ENCODE measurements around the gene GPR27.

Gene GPR27

GRCh38 chr3:71786551-71786950 lies 32.9 kb downstream of the GPR27 start:
- DNase-seq: no peak

DNA sequence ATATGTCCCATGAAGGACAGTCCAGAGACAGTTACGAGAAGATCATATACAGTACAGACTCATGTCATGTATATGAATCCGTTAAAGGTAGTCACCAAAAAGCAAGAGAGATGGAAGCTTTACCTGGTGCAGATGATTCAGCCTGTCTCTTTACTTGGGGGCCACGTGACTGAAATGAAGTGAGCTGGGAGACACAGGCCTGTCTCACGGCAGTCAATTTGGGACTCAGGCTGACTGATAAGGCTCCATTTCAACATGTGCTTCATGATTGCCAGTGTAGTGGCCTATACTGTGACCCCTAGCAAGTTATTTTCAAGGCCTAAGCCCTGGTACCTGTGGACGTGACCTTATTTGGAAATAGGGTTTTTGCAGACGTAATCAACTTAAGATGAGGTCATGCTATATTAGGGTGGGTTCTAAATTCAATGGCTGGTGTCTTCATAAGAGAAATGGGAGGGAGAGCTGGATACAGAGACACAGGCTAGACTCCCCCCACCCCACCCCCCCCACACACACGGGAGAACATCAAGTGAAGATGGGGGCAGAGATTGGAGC lies 34.3 kb downstream of the GPR27 start:
- DNase-seq: no peak

GRCh38 chr3:71789922-71790321 lies 36.3 kb downstream of the GPR27 start:
- no peak for DNase-seq

DNA sequence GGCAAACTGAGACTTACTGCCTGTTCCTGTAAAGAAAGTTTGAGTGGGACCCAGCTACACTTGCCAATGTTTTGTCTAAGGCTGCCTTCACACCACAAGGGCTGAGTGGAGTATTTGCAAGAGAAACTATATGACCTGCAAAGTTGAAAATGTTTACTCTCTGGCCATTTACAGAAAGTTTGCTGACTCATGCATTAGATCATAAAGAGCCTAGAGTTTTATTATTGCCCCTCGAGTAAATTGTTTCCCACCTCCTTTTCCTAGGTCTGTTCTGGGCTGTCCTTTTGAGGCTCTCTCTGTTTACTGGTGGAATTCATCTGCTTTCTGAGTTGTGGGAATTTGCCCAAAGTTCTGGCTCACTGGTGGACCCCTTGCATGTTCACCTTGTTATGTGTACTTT lies 38.0 kb downstream of the GPR27 start:
- DNase-seq: no peak

DNA sequence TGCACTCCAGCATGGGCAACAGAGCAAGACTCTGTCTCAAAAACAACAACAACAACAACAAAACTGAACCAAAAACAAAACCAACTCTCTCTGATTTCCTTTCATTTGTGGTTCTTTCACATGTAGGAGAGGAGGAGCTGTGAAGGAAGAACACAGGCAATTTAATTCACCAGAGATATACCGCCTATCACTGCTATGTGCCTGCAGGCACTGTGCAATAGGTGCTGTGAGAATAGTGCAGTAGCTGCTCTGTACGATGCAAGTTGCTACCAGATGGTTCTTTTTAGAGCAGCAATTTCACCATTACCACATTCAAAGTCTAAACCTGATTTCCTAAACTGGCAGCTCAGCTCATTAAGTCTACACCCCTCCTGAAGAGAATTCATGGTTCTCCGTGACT lies 42.6 kb downstream of the GPR27 start:
- DNase-seq: no peak

- no peak for DNase-seq
Measured at GRCh38 chr3:71797455-71797854, 43.8 kb downstream of the GPR27 start.

DNA sequence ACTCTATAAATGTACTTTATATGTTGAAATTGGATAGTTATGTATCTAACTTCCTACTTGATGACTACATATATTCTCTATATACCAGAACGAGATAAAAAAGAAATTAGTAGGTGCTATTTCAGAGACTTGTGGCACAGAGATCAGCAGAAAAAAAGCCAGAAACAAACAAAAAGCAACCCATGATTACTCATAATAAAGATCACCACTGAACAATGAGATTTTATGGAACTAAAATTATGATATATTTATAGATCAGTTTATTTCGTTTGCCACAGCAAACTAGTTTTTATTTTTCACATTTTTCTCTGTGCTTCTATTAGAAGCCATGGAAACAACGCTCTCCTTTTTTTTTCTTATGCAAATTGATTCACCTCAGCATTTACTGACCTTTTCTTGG lies 46.4 kb downstream of the GPR27 start:
- DNase-seq: no peak

- DNase-seq: no peak
Measured at GRCh38 chr3:71801986-71802385, 48.3 kb downstream of the GPR27 start.

- DNase-seq: no peak
Measured at GRCh38 chr3:71803248-71803647, 49.6 kb downstream of the GPR27 start.

DNA sequence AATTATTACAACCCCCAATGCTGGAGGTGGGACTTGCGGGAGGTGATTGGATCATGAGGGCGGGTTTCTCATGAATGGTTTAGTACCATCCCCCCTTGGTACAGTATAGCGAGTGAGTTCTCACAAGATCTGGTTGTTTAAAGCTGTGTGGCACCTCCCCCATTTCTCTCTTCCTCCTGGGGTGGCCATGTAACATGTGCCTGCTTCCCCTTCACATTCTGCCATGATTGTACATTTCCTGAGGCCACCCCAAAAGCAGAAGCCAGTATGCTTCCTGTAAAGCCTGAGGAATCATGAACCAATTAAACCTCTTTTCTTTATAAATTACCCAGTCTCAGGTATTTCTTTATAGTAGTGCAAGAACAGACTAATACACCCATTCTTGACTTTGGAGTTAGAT lies 51.5 kb downstream of the GPR27 start:
- DNase-seq: no peak

DNA sequence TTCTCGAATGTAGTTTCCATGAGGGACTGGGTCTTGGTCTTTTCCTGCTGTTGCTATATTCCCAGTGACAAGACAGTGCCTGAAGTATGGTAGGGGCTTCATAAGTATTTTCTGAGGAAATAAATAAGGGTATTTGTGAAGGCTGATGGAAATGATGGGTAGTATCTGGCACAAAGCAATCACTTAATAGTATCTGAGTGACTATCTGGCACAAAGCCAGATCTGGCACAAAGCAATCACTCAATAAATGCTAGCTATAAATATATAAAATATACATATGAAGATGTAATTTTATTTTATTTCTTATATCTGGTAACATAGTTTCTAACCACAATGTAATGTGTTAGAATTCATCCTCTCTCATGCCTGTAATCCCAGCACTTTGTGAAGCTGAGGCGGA lies 52.0 kb downstream of the GPR27 start:
- no peak for DNase-seq
